Measurements from ENCODE around the gene ALDH2.

The ALDH2 gene

GRCh38 chr12:111838353-111838752 lies 71.6 kb downstream of the ALDH2 start:
- Histone ChIP-seq H3K9ac (ENCODE audit: low read depth, low read length) (no peak overlapping the region), H3K9me3 (ENCODE audit: control insufficient read depth, insufficient read depth, low read length) (no peaks in the 10 kb centered on the region), H3K4me1 (ENCODE audit: control insufficient read depth, insufficient read depth, low read length) (no peaks in the 10 kb centered on the region), H3K4me3 (ENCODE audit: low read depth, low read length) (no peak overlapping the region), H3K36me3 (ENCODE audit: control insufficient read depth, insufficient read depth, low read length) (no peaks in the 10 kb centered on the region), H3K27me3 (ENCODE audit: control insufficient read depth, insufficient read depth, low read length) (no peaks in the 10 kb centered on the region)

- Histone ChIP-seq H3K9ac (ENCODE audit: low read depth, low read length) (peak overlapping the region; percentile 93), H3K4me3 (ENCODE audit: low read depth, low read length) (peak overlapping the region; percentile 98), H3K4me1 (ENCODE audit: control insufficient read depth, insufficient read depth, low read length) (no peaks in the 10 kb centered on the region), H3K36me3 (ENCODE audit: control insufficient read depth, insufficient read depth, low read length) (no peaks in the 10 kb centered on the region), H3K9me3 (ENCODE audit: control insufficient read depth, insufficient read depth, low read length) (no peaks in the 10 kb centered on the region), H3K27me3 (ENCODE audit: control insufficient read depth, insufficient read depth, low read length) (no peaks in the 10 kb centered on the region)
Measured at GRCh38 chr12:111840807-111841206, 74.1 kb downstream of the ALDH2 start.

GRCh38 chr12:111841236-111841749 lies 74.6 kb downstream of the ALDH2 start:
- peak overlapping the region; percentile 98 for H3K4me3 ChIP-seq (ENCODE audit: low read depth, low read length)
- no peaks in the 10 kb centered on the region for H3K27me3 ChIP-seq (ENCODE audit: control insufficient read depth, insufficient read depth, low read length)
- no peaks in the 10 kb centered on the region for H3K36me3 ChIP-seq (ENCODE audit: control insufficient read depth, insufficient read depth, low read length)
- H3K4me1 ChIP-seq (ENCODE audit: control insufficient read depth, insufficient read depth, low read length): no peaks in the 10 kb centered on the region
- no peaks in the 10 kb centered on the region for H3K9me3 ChIP-seq (ENCODE audit: control insufficient read depth, insufficient read depth, low read length)
- peak overlapping the region; percentile 93 for H3K9ac ChIP-seq (ENCODE audit: low read depth, low read length)

- Histone ChIP-seq H3K9me3 (ENCODE audit: control insufficient read depth, insufficient read depth, low read length) (no peaks in the 10 kb centered on the region), H3K9ac (ENCODE audit: low read depth, low read length) (peak within 1 kb of the TSS; percentile 93), H3K4me3 (ENCODE audit: low read depth, low read length) (peak within 1 kb of the TSS; percentile 98), H3K36me3 (ENCODE audit: control insufficient read depth, insufficient read depth, low read length) (no peaks in the 10 kb centered on the region), H3K27me3 (ENCODE audit: control insufficient read depth, insufficient read depth, low read length) (no peaks in the 10 kb centered on the region), H3K4me1 (ENCODE audit: control insufficient read depth, insufficient read depth, low read length) (no peaks in the 10 kb centered on the region)
Measured at GRCh38 chr12:111841750-111842555, 75.2 kb downstream of the ALDH2 start, which contains the start of gene MAPKAPK5. TSS of gene MAPKAPK5 (plus strand) at chr12:111842228. CDS start at chr12:111842734, 506 bp downstream.

- Histone ChIP-seq H3K9ac (ENCODE audit: low read depth, low read length) (peak overlapping the region; percentile 93), H3K36me3 (ENCODE audit: control insufficient read depth, insufficient read depth, low read length) (no peaks in the 10 kb centered on the region), H3K4me1 (ENCODE audit: control insufficient read depth, insufficient read depth, low read length) (no peaks in the 10 kb centered on the region), H3K27me3 (ENCODE audit: control insufficient read depth, insufficient read depth, low read length) (no peaks in the 10 kb centered on the region), H3K9me3 (ENCODE audit: control insufficient read depth, insufficient read depth, low read length) (no peaks in the 10 kb centered on the region), H3K4me3 (ENCODE audit: low read depth, low read length) (peak overlapping the region; percentile 98)
Measured at GRCh38 chr12:111842556-111843396, 76.0 kb downstream of the ALDH2 start.

- H3K4me1 ChIP-seq (ENCODE audit: control insufficient read depth, insufficient read depth, low read length): no peaks in the 10 kb centered on the region
- H3K9me3 ChIP-seq (ENCODE audit: control insufficient read depth, insufficient read depth, low read length): no peaks in the 10 kb centered on the region
- no peak overlapping the region for H3K4me3 ChIP-seq (ENCODE audit: low read depth, low read length)
- no peaks in the 10 kb centered on the region for H3K27me3 ChIP-seq (ENCODE audit: control insufficient read depth, insufficient read depth, low read length)
- no peak overlapping the region for H3K9ac ChIP-seq (ENCODE audit: low read depth, low read length)
- H3K36me3 ChIP-seq (ENCODE audit: control insufficient read depth, insufficient read depth, low read length): peaks cover under 1% of the 10 kb centered on the region
Measured at GRCh38 chr12:111846016-111846415, 79.3 kb downstream of the ALDH2 start.

GRCh38 chr12:111850526-111850925 lies 83.8 kb downstream of the ALDH2 start:
- no peaks in the 10 kb centered on the region for H3K9me3 ChIP-seq (ENCODE audit: control insufficient read depth, insufficient read depth, low read length)
- H3K9ac ChIP-seq (ENCODE audit: low read depth, low read length): no peak overlapping the region
- H3K36me3 ChIP-seq (ENCODE audit: control insufficient read depth, insufficient read depth, low read length): peaks cover 4% of the 10 kb centered on the region
- no peaks in the 10 kb centered on the region for H3K27me3 ChIP-seq (ENCODE audit: control insufficient read depth, insufficient read depth, low read length)
- no peaks in the 10 kb centered on the region for H3K4me1 ChIP-seq (ENCODE audit: control insufficient read depth, insufficient read depth, low read length)
- H3K4me3 ChIP-seq (ENCODE audit: low read depth, low read length): no peak overlapping the region

- no peak overlapping the region for H3K9ac ChIP-seq (ENCODE audit: low read depth, low read length)
- no peaks in the 10 kb centered on the region for H3K27me3 ChIP-seq (ENCODE audit: control insufficient read depth, insufficient read depth, low read length)
- no peak overlapping the region for H3K4me3 ChIP-seq (ENCODE audit: low read depth, low read length)
- H3K4me1 ChIP-seq (ENCODE audit: control insufficient read depth, insufficient read depth, low read length): peaks cover 2% of the 10 kb centered on the region
- H3K9me3 ChIP-seq (ENCODE audit: control insufficient read depth, insufficient read depth, low read length): no peaks in the 10 kb centered on the region
- no peaks in the 10 kb centered on the region for H3K36me3 ChIP-seq (ENCODE audit: control insufficient read depth, insufficient read depth, low read length)
Measured at GRCh38 chr12:111858186-111858585, 91.5 kb downstream of the ALDH2 start.

GRCh38 chr12:111858778-111859177 lies 92.0 kb downstream of the ALDH2 start:
- Histone ChIP-seq H3K4me1 (ENCODE audit: control insufficient read depth, insufficient read depth, low read length) (peaks cover 2% of the 10 kb centered on the region), H3K9ac (ENCODE audit: low read depth, low read length) (no peak overlapping the region), H3K27me3 (ENCODE audit: control insufficient read depth, insufficient read depth, low read length) (no peaks in the 10 kb centered on the region), H3K9me3 (ENCODE audit: control insufficient read depth, insufficient read depth, low read length) (no peaks in the 10 kb centered on the region), H3K4me3 (ENCODE audit: low read depth, low read length) (no peak overlapping the region), H3K36me3 (ENCODE audit: control insufficient read depth, insufficient read depth, low read length) (no peaks in the 10 kb centered on the region)

GRCh38 chr12:111864913-111865312 lies 98.2 kb downstream of the ALDH2 start:
- H3K4me3 ChIP-seq (ENCODE audit: low read depth, low read length): no peak overlapping the region
- H3K9me3 ChIP-seq (ENCODE audit: control insufficient read depth, insufficient read depth, low read length): no peaks in the 10 kb centered on the region
- no peaks in the 10 kb centered on the region for H3K36me3 ChIP-seq (ENCODE audit: control insufficient read depth, insufficient read depth, low read length)
- peaks cover 36% of the 10 kb centered on the region for H3K4me1 ChIP-seq (ENCODE audit: control insufficient read depth, insufficient read depth, low read length)
- H3K9ac ChIP-seq (ENCODE audit: low read depth, low read length): no peak overlapping the region
- no peaks in the 10 kb centered on the region for H3K27me3 ChIP-seq (ENCODE audit: control insufficient read depth, insufficient read depth, low read length)

All from iPS-15b (cell line).